A673 (cell line): ENCODE data around the gene IL18R1. TPM values are rescaled to one million over a fixed set of nuclear protein-coding genes. Genes with fewer than 3 reads are reported as not detected.

ENCODE experiments used
- BruUV-seq: library from RNA; stranded (reverse); fragments of 400-500 nt; replicated peaks from 2 replicates; lab custom pipeline; 2021; lab: Mats Ljungman, UMichigan
- CTCF ChIA-PET: fragments of 300-600 bp; sonication (Branson Sonifier 250); formaldehyde crosslinking; loops from one replicate; lab custom pipeline; 2022; ENCODE audit warnings: antibody characterized with exemption; lab: Charles Lee
- POLR2A ChIA-PET: fragments of 300-600 bp; sonication (Branson Sonifier 250); formaldehyde crosslinking; loops from one replicate; lab custom pipeline; 2022; ENCODE audit warnings: antibody characterized with exemption; ENCODE audit not compliant: low non-redundant PET; lab: Charles Lee
- DNase-seq: peaks from one replicate; pipeline ENCODE4 v3.0.0-alpha.2; 2015; ENCODE audit warnings: low spot score
- H3K27ac ChIP-seq: fragments of 200-600 bp; sonication (generic); 2 replicates; pipeline ENCODE4 v1.5.1; 2016; ENCODE audit warnings: mixed run types, low read depth, mild to moderate bottlenecking, mixed read lengths, antibody characterized with exemption, low read length; ENCODE audit not compliant: poor library complexity, severe bottlenecking
- H3K27me3 ChIP-seq: fragments of 200-600 bp; sonication (generic); replicated peaks from 2 replicates; pipeline ENCODE4 v1.6.1; 2017; ENCODE audit warnings: mixed run types, low read depth, mild to moderate bottlenecking, mixed read lengths, antibody characterized with exemption, low read length; ENCODE audit not compliant: insufficient read depth, poor library complexity
- H3K36me3 ChIP-seq: fragments of 200-600 bp; sonication (generic); 2 replicates; pipeline ENCODE4 v1.6.1; 2016; ENCODE audit warnings: mixed run types, mild to moderate bottlenecking, mixed read lengths, antibody characterized with exemption, low read length; ENCODE audit not compliant: insufficient read depth, poor library complexity, severe bottlenecking
- H3K4me1 ChIP-seq: fragments of 200-600 bp; sonication (generic); 2 replicates; pipeline ENCODE4 v1.6.1; 2017; ENCODE audit warnings: mixed run types, mild to moderate bottlenecking, mixed read lengths, antibody characterized with exemption, low read length; ENCODE audit not compliant: insufficient read depth, poor library complexity, severe bottlenecking
- H3K4me3 ChIP-seq: fragments of 200-600 bp; sonication (generic); 2 replicates; pipeline ENCODE4 v1.5.1; 2016; ENCODE audit warnings: low read depth, mixed run types, mild to moderate bottlenecking, mixed read lengths, low read length; ENCODE audit not compliant: poor library complexity, severe bottlenecking
- H3K9me3 ChIP-seq: fragments of 200-600 bp; sonication (generic); 2 replicates; pipeline ENCODE4 v1.6.1; 2016; ENCODE audit warnings: mixed run types, low read depth, mild to moderate bottlenecking, mixed read lengths, antibody characterized with exemption, low read length; ENCODE audit not compliant: poor library complexity, severe bottlenecking
- EZH2 ChIP-seq: fragments of 200-600 bp; sonication (generic); IDR thresholded peaks from 2 replicates; pipeline ENCODE4 v1.6.1; 2017; ENCODE audit warnings: borderline replicate concordance, low read depth, mild to moderate bottlenecking, mixed read lengths, antibody characterized with exemption, low read length; ENCODE audit not compliant: poor library complexity, severe bottlenecking
- intact Hi-C: fragments of 100-400 bp; cut with micrococcal nuclease; formaldehyde crosslinking; loops from one replicate; pipeline ENCODE4 v1.10.0; 2022; ENCODE audit not compliant: unreplicated experiment
- total RNA-seq: library from RNA; stranded (reverse); gene quantifications from 2 replicates; pipeline ENCODE4 v1.2.3, GENCODE V29; 2021
- TF ChIP-seq, protein P1 (sequence below): fragments of 300-800, 200-600 bp; sonication (generic); conservative IDR thresholded peaks from 2 replicates; pipeline ENCODE4 v1.5.1; 2017; ENCODE audit warnings: low read depth, mild to moderate bottlenecking, antibody characterized with exemption, low read length, moderate library complexity, mixed read lengths

The IL18R1 gene
- total RNA-seq, 1 experiment from 2014 or later = not detected

GRCh38 chr2:102368461-102369109, 13.0 kb downstream of the IL18R1 start:
- Histone ChIP-seq H3K9me3 (peaks cover 9% of the 10 kb centered on the region), H3K4me1 (no peaks in the 10 kb centered on the region), H3K27ac (no peak overlapping the region), H3K36me3 (no peaks in the 10 kb centered on the region), H3K27me3 (no peaks in the 10 kb centered on the region), H3K4me3 (no peak overlapping the region)
- POLR2A ChIA-PET = no interaction called here
- no TSS peak for BruUV-seq
- no peak for DNase-seq
- intact Hi-C loops = no loop called here
- TF ChIP-seq, protein P1, sequence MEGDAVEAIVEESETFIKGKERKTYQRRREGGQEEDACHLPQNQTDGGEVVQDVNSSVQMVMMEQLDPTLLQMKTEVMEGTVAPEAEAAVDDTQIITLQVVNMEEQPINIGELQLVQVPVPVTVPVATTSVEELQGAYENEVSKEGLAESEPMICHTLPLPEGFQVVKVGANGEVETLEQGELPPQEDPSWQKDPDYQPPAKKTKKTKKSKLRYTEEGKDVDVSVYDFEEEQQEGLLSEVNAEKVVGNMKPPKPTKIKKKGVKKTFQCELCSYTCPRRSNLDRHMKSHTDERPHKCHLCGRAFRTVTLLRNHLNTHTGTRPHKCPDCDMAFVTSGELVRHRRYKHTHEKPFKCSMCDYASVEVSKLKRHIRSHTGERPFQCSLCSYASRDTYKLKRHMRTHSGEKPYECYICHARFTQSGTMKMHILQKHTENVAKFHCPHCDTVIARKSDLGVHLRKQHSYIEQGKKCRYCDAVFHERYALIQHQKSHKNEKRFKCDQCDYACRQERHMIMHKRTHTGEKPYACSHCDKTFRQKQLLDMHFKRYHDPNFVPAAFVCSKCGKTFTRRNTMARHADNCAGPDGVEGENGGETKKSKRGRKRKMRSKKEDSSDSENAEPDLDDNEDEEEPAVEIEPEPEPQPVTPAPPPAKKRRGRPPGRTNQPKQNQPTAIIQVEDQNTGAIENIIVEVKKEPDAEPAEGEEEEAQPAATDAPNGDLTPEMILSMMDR = no peak
- no peak for TF ChIP-seq EZH2
- CTCF ChIA-PET = no interaction called here

GRCh38 chr2:102369866-102370265, 14.3 kb downstream of the IL18R1 start:
- ChIA-PET POLR2A (no interaction called here), CTCF (no interaction called here)
- peaks cover 9% of the 10 kb centered on the region for H3K9me3 ChIP-seq
- intact Hi-C loops = no loop called here
- TF ChIP-seq EZH2 = no peak
- TF ChIP-seq, protein P1 = no peak
- no peaks in the 10 kb centered on the region for H3K27me3 ChIP-seq
- no peaks in the 10 kb centered on the region for H3K4me1 ChIP-seq
- no peaks in the 10 kb centered on the region for H3K36me3 ChIP-seq
- DNase-seq = no peak
- H3K27ac ChIP-seq = no peak overlapping the region
- no TSS peak for BruUV-seq
- no peak overlapping the region for H3K4me3 ChIP-seq

GRCh38 chr2:102376052-102376591, 20.5 kb downstream of the IL18R1 start:
- POLR2A ChIA-PET = no interaction called here
- no peak overlapping the region for H3K4me3 ChIP-seq
- TF ChIP-seq, protein P1 = no peak
- TF ChIP-seq EZH2 = no peak
- no peak overlapping the region for H3K27ac ChIP-seq
- H3K4me1 ChIP-seq = no peaks in the 10 kb centered on the region
- no peaks in the 10 kb centered on the region for H3K36me3 ChIP-seq
- no TSS peak for BruUV-seq
- intact Hi-C loops = no loop called here
- CTCF ChIA-PET = no interaction called here
- no peaks in the 10 kb centered on the region for H3K27me3 ChIP-seq
- H3K9me3 ChIP-seq = no peaks in the 10 kb centered on the region
- no peak for DNase-seq
